ENCODE data around the gene TMEM236. TPM values are rescaled to one million over a fixed set of nuclear protein-coding genes. Genes with fewer than 3 reads are reported as not detected.
A peak's percentile ranks its signal among the peaks of the same experiment; 100 is the strongest.

The TMEM236 gene
- total RNA-seq, 4 donors from 2014 or later = 0.34 to 1.2 (median 0.89) TPM

GRCh38 chr10:17768957-17769356 lies 17.0 kb downstream of the TMEM236 start:
- WGBS = 66% methylated on average over 5 of the region's 5 CpGs

GRCh38 chr10:17771017-17771416 lies 19.0 kb downstream of the TMEM236 start:
- H3K27me3 ChIP-seq = no peaks in the 10 kb centered on the region
- intact Hi-C loops (cut with DNase I) = no loop called here
- H3K4me1 ChIP-seq = no peaks in the 10 kb centered on the region
- H3K4me3 ChIP-seq = no peak overlapping the region
- TF ChIP-seq EP300 (IDR thresholded peaks at IDR 0.05) (no peak), POLR2AphosphoS5 (IDR thresholded peaks at IDR 0.05) (peak in 1 of 2 donors; percentile 13)
- no peak for DNase-seq (ENCODE audit: extremely low spot score)
- WGBS = 80% methylated on average over 4 of the region's 4 CpGs
- no peak overlapping the region for H3K27ac ChIP-seq (replicated peaks in 1 of 4)
- H3K36me3 ChIP-seq = no peaks in the 10 kb centered on the region
- H3K9me3 ChIP-seq = no peaks in the 10 kb centered on the region

More at GRCh38 chr10:17768957-17769356, 17.0 kb downstream of the TMEM236 start:
- Histone ChIP-seq H3K4me3 (no peak overlapping the region), H3K4me1 (no peaks in the 10 kb centered on the region), H3K36me3 (no peaks in the 10 kb centered on the region), H3K27me3 (no peaks in the 10 kb centered on the region), H3K9me3 (no peaks in the 10 kb centered on the region), H3K27ac (replicated peaks in 1 of 4) (no peak overlapping the region)
- DNase-seq (ENCODE audit: extremely low spot score) = no peak
- no peak for TF ChIP-seq CTCF (IDR thresholded peaks at IDR 0.05)
- TF ChIP-seq POLR2AphosphoS5 (IDR thresholded peaks at IDR 0.05) = no peak
- no peak for TF ChIP-seq EP300 (IDR thresholded peaks at IDR 0.05)
- TF ChIP-seq POLR2A (IDR thresholded peaks at IDR 0.05; ENCODE audit: low read depth) = no peak
- intact Hi-C loops (cut with DNase I) = no loop called here

GRCh38 chr10:17779784-17780183 lies 27.8 kb downstream of the TMEM236 start:
- Histone ChIP-seq H3K27ac (replicated peaks in 1 of 4) (no peak overlapping the region), H3K36me3 (no peaks in the 10 kb centered on the region), H3K4me3 (no peak overlapping the region), H3K4me1 (peaks cover 0 to 10% (median 8%) of the 10 kb centered on the region in 4 donors), H3K9me3 (no peaks in the 10 kb centered on the region), H3K27me3 (no peaks in the 10 kb centered on the region)
- DNase-seq (ENCODE audit: extremely low spot score) = no peak
- 45% methylated on average over 4 of the region's 4 CpGs for WGBS
- intact Hi-C loops (cut with DNase I) = no loop called here
- TF ChIP-seq EP300 (IDR thresholded peaks at IDR 0.05) (no peak), CTCF (IDR thresholded peaks at IDR 0.05) (no peak), POLR2A (IDR thresholded peaks at IDR 0.05; ENCODE audit: low read depth) (no peak), POLR2AphosphoS5 (IDR thresholded peaks at IDR 0.05) (no peak)

GRCh38 chr10:17780727-17781126 lies 28.7 kb downstream of the TMEM236 start:
- Histone ChIP-seq H3K9me3 (no peaks in the 10 kb centered on the region), H3K4me1 (peaks cover 0 to 10% (median 8%) of the 10 kb centered on the region in 4 donors), H3K27me3 (no peaks in the 10 kb centered on the region), H3K36me3 (no peaks in the 10 kb centered on the region), H3K27ac (replicated peaks in 1 of 4) (no peak overlapping the region), H3K4me3 (no peak overlapping the region)
- intact Hi-C loops (cut with DNase I) = no loop called here
- TF ChIP-seq EP300 (IDR thresholded peaks at IDR 0.05) (no peak), POLR2A (IDR thresholded peaks at IDR 0.05; ENCODE audit: low read depth) (no peak), CTCF (IDR thresholded peaks at IDR 0.05) (no peak), POLR2AphosphoS5 (IDR thresholded peaks at IDR 0.05) (no peak)
- peak; percentile 42 for DNase-seq (ENCODE audit: extremely low spot score)
- WGBS = 96% methylated on average over 4 of the region's 4 CpGs

- H3K4me3 ChIP-seq = no peak overlapping the region
- no peak for DNase-seq (ENCODE audit: extremely low spot score)
- TF ChIP-seq POLR2A (IDR thresholded peaks at IDR 0.05; ENCODE audit: low read depth) (no peak), POLR2AphosphoS5 (IDR thresholded peaks at IDR 0.05) (no peak), EP300 (IDR thresholded peaks at IDR 0.05) (no peak), CTCF (IDR thresholded peaks at IDR 0.05) (no peak)
- H3K4me1 ChIP-seq = peaks cover 0 to 10% (median 8%) of the 10 kb centered on the region in 4 donors
- H3K27me3 ChIP-seq = no peaks in the 10 kb centered on the region
- no peaks in the 10 kb centered on the region for H3K36me3 ChIP-seq
- intact Hi-C loops (cut with DNase I) = no loop called here
- no peaks in the 10 kb centered on the region for H3K9me3 ChIP-seq
- H3K27ac ChIP-seq (replicated peaks in 1 of 4) = no peak overlapping the region
- 93% methylated on average over 2 of the region's 2 CpGs for WGBS
These were observed 29.9 kb downstream of the TMEM236 start for GRCh38 chr10:17781856-17782255.
